GM19099 (cell line): Measurements from ENCODE around the gene LLCFC1.

Experiments
- POLR2A ChIP-seq: IDR thresholded peaks from 3 replicates; pipeline ENCODE4 v1.6.1; 2011; ENCODE audit warnings: low read depth; ENCODE audit not compliant: insufficient read length; ENCODE audit errors: extremely low read depth

The LLCFC1 gene

GRCh38 chr7:142939226-142939910 is at the start of gene LLCFC1:
TSS of gene LLCFC1 (plus strand) at chr7:142939484. CDS start at chr7:142939622, 138 bp downstream.
- no peak for TF ChIP-seq POLR2A

DNA sequence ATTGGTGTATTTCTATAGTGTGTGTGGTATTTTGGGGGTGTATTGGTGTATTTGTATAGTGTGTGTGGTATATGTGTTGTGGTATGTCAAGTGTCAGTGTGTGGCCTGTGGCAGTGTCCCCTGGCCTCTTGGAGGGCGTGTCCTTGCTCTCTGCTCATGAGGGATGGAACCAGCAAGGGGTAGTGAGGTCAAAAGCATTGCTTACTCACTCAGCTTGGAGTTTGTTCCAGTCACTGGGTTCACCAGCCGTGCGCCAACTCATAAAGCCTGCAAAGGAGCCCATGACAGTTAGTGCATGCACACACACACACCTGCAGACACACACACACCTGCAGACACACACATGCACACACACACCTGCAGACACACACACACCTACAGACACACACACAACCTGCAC is 49.5 kb upstream of the LLCFC1 start:
- TF ChIP-seq POLR2A = no peak

DNA sequence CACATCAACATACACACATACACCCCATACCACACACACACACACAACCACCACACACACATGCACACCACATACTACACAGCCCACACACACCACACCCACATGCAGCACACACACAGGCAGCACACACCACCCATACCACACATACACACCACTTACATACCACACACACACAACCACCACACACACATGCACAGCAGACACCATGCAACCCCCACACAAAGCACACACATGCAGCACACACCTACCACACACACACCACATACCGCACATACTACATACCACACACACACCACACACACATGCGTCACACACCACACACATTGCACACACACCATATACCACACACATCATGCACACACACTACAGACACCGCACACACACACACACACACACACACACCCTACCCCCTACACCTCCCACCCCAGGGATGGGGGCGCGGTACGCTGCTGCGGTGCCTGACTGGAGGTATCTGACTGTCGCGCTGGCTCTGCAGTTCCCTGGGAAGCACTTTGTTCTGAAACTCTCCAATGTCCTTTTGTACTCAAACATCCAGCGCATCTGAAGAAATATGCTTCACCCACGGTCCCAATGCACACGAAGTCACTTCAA is 48.3 kb upstream of the LLCFC1 start:
- TF ChIP-seq POLR2A = no peak

DNA sequence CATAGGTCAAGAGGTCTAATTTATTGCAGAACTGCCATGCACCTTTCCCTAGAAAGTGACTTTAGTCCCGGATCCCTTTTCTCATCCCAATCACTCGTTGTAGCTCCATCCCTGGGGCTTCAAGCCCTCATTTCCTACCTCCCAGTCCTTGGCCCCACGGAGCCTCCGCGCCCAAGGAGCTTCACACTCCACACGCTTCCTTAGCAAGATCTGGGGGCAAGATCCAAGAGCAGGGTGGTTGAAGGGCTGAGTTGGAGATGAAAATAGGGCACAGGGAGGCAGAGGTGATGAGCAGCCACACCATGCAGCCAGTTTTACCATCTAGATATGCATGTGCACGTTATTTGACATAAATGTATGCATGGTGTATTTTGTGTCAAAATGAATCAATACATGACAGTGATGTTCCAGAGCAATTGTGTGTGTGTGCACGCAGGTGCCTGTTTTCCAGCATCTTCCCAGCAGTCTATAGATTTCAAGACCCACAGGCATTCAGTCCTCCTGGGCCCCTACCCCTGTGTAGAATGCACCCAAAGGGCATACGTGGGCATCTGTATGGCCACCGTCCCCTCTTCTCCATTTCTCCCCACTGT is 47.7 kb upstream of the LLCFC1 start:
- TF ChIP-seq POLR2A = no peak

GRCh38 chr7:142892951-142893350 is 46.3 kb upstream of the LLCFC1 start:
- no peak for TF ChIP-seq POLR2A

DNA sequence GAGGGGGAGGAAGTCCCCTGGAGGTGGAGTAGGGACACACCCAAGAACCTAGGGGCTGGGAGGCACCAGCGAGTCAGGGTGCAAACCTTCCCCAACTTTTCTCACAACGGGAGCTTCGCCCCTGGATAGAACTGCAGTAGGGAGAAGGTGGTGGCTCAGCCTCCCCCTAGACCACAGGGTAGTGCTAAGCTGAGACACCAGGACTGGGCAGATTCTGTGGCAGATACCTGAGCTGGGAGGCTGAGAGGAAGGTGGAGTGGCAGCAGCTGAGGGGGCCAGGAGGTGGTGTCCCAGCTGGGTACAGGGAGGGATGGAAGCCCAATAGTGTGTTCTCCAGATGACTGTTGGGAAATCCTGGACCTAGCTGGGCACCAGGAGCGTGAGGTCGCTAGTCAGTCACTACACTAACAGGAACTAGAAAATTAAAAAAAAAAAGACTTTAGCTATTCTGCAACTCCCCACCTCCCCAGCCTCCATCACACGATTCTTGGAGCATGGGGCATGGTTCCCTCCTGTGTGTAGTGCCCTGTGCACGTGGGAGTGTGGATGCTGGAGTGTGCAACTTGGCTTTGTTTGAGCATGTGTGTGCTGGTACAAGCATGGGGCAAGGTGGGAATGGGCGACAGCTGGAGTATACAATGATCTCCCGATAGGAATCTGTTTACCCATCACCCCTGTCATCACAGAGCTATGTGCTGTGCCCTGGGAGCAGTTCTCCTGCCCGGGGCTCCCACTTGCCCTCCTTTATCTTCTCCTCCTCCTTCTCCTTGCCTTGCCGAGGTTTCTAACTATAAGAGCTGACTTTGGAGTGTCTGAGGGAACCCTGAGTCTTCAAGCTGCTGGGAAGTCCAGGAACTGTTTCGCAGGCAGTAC is 44.9 kb upstream of the LLCFC1 start:
- no peak for TF ChIP-seq POLR2A

DNA sequence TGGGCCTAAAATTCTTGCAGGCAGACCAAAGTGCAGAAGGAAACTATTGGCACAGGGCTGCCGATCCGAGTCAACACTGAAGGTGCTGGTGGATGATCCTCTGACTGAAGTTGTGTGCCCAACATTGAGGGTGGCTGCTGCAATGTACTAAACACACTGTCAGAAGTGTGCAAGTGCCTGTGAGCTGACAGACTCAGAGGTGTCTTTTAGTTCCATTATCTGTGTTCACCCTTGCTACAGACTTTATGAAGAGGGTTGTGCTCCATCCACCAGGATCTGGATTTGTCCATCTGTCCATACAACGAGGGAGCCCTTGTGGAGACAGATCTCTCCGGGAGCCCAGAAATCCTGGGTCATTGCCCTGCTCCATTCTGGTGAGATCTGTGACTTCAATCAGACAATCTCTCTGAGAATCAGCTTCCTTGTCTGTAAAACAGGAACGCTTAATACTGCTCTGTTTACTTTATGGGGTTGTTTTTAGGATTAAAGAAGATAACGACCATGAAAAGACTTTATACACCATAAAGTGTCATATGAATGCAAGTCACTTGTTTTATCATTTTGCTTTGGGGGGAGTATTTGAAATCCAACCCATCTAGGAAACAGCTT is 44.2 kb upstream of the LLCFC1 start:
- no peak for TF ChIP-seq POLR2A

DNA sequence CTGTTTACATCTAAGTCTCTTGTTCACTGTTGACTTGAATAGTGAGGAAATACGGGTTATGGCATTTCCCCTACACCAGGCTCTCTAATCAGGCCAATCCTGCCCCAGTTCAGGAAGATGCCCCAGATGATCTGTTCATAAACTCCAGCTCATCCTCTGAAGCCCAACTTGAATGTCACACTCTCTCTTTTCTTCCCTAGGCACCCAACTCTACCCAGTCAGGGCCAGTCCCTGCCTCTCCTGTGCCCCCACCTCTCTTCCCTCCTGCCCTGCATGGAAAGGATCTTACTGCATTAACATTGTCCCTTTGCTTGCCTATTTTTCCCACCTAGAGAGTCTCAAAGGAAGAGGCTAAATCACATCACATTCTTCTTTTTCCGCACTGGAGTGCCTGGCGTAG is 43.1 kb upstream of the LLCFC1 start:
- TF ChIP-seq POLR2A = no peak

- no peak for TF ChIP-seq POLR2A
Observed at GRCh38 chr7:142896741-142897379, 42.4 kb upstream of the LLCFC1 start.

DNA sequence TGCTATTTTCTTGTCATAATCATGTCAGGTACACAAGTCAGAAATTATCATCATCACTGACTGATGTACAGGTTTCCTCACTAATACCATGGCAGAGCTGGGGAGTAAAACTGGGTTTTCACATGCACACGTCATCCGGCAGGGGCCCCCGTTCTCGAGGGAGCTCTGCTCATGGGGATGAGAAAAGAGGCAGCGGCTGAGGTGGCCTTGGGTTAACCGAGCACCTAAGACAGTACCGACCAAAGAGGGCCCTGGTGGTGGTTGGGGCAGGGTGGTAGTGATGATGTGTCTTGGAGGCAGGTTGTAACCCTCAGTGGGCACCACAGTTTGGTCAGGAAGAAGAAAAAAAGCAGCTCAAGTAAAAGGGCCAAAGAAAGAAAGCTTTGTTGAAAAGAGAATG is 41.6 kb upstream of the LLCFC1 start:
- no peak for TF ChIP-seq POLR2A

DNA sequence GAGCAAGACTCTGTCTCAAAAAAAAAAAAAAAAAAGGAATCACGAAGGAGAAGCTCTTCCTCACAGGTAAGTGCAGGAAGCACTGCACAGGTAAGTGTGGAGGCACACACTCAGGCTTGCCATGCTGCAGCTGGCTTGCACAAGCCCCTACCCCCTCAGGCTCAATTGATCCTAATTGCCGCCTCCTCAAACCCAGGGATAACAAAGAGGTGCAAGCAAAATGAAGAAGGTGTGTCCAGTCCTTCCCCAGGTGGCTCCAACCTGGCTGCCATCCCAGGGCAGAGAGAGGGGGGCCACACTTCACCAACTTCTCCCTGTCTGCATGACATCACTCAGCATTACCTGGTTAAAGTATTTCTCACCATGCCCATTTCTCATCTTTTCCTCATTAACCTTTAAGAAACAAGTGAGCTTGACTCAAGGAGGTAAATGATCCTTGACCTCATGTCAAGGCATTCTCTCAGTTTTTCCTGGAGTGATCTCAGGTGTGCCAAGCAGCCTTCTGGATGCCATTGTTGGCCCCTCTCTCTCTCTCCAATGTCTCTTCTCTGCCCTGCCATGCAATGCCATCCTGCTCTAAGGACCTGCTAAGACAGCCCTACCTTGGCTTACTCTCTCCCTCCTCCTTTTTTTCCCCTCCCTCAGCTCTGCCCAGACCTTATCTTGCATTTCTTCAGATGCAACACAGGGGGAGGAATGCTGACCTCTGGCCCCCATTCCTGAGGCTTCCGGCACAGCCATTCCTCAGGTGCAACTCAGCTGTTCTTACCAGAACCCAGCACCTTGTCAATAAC is 40.7 kb upstream of the LLCFC1 start:
- no peak for TF ChIP-seq POLR2A

GRCh38 chr7:142899661-142900060 is 39.6 kb upstream of the LLCFC1 start:
- no peak for TF ChIP-seq POLR2A

DNA sequence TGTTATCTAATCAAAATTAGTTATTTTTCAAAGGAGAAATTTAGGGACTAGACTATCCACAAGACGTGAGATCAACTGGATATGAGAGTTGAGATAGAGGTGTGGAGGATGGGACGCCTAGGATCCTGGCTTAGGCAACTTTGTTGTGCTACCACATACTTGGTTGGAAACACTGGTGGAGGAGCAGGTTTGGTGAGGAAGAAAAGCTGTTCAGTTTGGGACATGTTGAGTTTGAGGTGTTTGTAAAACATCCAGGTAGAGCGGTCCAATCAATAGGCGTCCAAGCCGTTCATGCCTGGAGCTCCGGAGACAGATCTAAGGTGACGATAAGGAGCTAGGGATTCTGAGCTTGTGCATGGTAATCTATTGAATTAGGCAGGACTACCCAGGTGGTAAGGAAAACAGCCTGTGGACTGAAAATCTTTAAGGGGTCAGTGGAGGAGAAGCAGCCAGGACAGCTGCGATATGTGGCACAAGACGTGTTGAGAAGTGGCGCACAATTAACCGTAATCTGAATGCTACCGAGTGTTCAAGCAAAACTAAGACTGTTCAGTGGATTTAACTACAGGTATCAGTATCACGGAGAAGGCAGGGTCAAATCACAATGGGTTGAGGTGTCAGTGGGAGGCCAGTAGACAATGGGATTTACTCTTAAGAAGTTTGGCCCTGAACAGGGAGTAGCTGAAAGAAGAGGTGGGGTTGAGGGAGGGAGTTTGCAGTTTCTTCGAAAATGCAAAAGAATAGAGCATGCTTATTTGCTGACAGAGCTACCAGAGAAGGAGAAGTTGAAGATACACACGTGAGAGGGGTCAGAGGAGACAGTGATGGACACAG is 37.6 kb upstream of the LLCFC1 start:
- TF ChIP-seq POLR2A = no peak
